Thoracic aorta (tissue), 2 donors: ENCODE results near the gene MIPEP. TPM values are rescaled to one million over a fixed set of nuclear protein-coding genes. Genes with fewer than 3 reads are reported as not detected.

Source experiments
- ATAC-seq: fragments of 150-250 bp; one replicate; pipeline ENCODE4 v1.8.0; 2017; ENCODE audit warnings: low read depth; ENCODE audit not compliant: insufficient number of reproducible peaks, low FRiP score
- DNase-seq: peaks from one replicate; pipeline ENCODE4 v3.0.0-alpha.2; 2020; ENCODE audit warnings: low spot score
- H3K27ac ChIP-seq, 2 donors: fragments of 200-600 bp; sonication (generic); 1 replicate in 1 of 2; 2 replicates in 1 of 2; pipeline ENCODE4 v1.5.1; 2016; ENCODE audit warnings: mild to moderate bottlenecking in 2 of 2, moderate library complexity in 2 of 2
- H3K27me3 ChIP-seq: fragments of 200-600 bp; sonication (generic); replicated peaks from 2 replicates; pipeline ENCODE4 v1.6.0; 2016; ENCODE audit warnings: mild to moderate bottlenecking; ENCODE audit not compliant: insufficient read depth
- H3K36me3 ChIP-seq: fragments of 200-600 bp; sonication (generic); one replicate; pipeline ENCODE4 v1.5.1; 2016
- H3K4me1 ChIP-seq, 2 donors: fragments of 200-600 bp; sonication (generic); 1 replicate in 1 of 2; 2 replicates in 1 of 2; pipeline versions ENCODE4 v1.5.1 to v1.6.0; 2016; ENCODE audit warnings: low read depth in 2 of 2, mild to moderate bottlenecking in 1 of 2; ENCODE audit not compliant: control insufficient read depth in 1 of 2
- H3K4me3 ChIP-seq: fragments of 200-600 bp; sonication (generic); 2 replicates; pipeline ENCODE4 v1.5.1; 2016; ENCODE audit warnings: mild to moderate bottlenecking
- H3K9me3 ChIP-seq: fragments of 200-600 bp; sonication (generic); 2 replicates; pipeline ENCODE4 v1.5.1; 2016
- CTCF ChIP-seq: fragments of 200-600 bp; sonication (generic); IDR thresholded peaks from one replicate; pipeline ENCODE4 v1.5.1; 2019; ENCODE audit warnings: antibody characterized with exemption
- total RNA-seq, 2 donors: library from RNA; depleted of rRNA; stranded (reverse); fragments of >200 nt; gene quantifications; one replicate each; pipeline versions ENCODE4 v1.1.0 to v1.2.3, GENCODE V29; 2016

Gene MIPEP
- total RNA-seq, 2 donors from 2014 or later: 11.6 to 12.0 TPM

DNA sequence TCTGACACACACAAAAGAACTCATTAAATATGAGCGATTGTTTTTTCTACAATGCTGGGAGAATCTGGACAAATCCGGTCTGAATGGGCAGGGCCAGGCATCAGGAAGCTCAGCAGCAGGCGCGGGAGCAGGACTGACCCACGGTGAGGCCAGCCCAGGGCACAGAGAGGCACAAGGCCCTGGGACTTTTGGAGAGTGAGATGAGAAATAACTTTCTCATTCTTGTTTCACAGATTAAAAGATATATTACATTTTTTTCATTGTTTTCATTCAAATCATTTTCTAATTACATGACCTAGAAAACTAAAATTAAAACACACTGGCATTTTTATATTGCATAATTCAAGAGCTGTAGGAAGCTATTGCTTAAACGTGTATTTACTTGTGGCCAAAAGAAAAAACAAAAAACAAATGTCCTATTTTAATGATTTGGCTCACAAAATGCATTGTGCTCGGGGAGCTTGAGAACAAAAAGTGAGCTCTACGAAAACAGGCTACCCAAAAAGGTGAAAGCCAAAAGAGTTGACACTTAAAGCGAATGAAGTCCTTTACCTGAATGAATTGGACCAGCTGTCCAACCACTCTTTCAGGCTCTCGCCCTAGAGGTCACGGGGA, 185.8 kb downstream of the MIPEP start:
- no peak overlapping the region for H3K4me3 ChIP-seq
- no peak overlapping the region for H3K27ac ChIP-seq
- DNase-seq (no peak), ATAC-seq (no peak)
- TF ChIP-seq CTCF: no peak
- no peaks in the 10 kb centered on the region for H3K27me3 ChIP-seq
- no peaks in the 10 kb centered on the region for H3K9me3 ChIP-seq
- no peaks in the 10 kb centered on the region for H3K36me3 ChIP-seq
- H3K4me1 ChIP-seq: no peaks in the 10 kb centered on the region

DNA sequence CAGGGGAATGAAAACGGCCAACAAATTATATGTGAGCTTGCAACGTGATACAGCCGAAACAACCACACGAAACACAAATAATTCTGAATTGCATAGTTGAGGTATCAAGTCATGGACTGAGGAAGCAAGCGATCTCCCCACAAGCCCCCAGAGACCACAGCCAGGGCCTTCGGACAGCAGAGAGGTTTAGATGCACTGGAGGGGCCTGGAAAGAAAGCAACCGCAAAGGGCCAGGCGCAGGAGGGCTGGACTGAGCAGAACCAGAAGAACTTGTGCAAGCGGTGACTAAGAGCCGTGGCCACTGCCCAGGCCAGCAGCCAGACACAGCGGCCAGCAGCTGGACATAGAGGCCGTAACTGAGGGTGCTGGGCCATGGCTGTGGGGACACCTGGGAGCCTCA, 187.6 kb downstream of the MIPEP start:
- Histone ChIP-seq H3K27me3 (no peaks in the 10 kb centered on the region), H3K9me3 (no peaks in the 10 kb centered on the region), H3K4me3 (no peak overlapping the region), H3K36me3 (no peaks in the 10 kb centered on the region), H3K4me1 (no peaks in the 10 kb centered on the region), H3K27ac (no peak overlapping the region)
- ATAC-seq (no peak), DNase-seq (no peak)
- no peak for TF ChIP-seq CTCF

- no peak overlapping the region for H3K27ac ChIP-seq
- H3K27me3 ChIP-seq: no peaks in the 10 kb centered on the region
- ATAC-seq: no peak
Measured at GRCh38 chr13:23701186-23701585, 188.0 kb downstream of the MIPEP start.

GRCh38 chr13:23699271-23699670, 189.9 kb downstream of the MIPEP start:
- Histone ChIP-seq H3K9me3 (no peaks in the 10 kb centered on the region), H3K27me3 (no peaks in the 10 kb centered on the region), H3K4me1 (no peaks in the 10 kb centered on the region), H3K4me3 (no peak overlapping the region), H3K27ac (no peak overlapping the region), H3K36me3 (no peaks in the 10 kb centered on the region)
- no peak for TF ChIP-seq CTCF
- ATAC-seq (no peak), DNase-seq (no peak)

More at GRCh38 chr13:23701186-23701585, 188.0 kb downstream of the MIPEP start:
- Histone ChIP-seq H3K4me1 (no peaks in the 10 kb centered on the region), H3K36me3 (no peaks in the 10 kb centered on the region), H3K4me3 (no peak overlapping the region), H3K9me3 (no peaks in the 10 kb centered on the region)
- no peak for DNase-seq
- TF ChIP-seq CTCF: no peak

- Histone ChIP-seq H3K4me3 (no peak overlapping the region), H3K36me3 (no peaks in the 10 kb centered on the region), H3K27me3 (no peaks in the 10 kb centered on the region), H3K27ac (no peak overlapping the region), H3K4me1 (no peaks in the 10 kb centered on the region), H3K9me3 (no peaks in the 10 kb centered on the region)
- no peak for DNase-seq
- ATAC-seq: no peak
- TF ChIP-seq CTCF: no peak
Measured at GRCh38 chr13:23697772-23698313, 191.4 kb downstream of the MIPEP start.
